Panc1 (cell line): ENCODE data around the gene ADPRH. TPM values are rescaled to one million over a fixed set of nuclear protein-coding genes. Genes with fewer than 3 reads are reported as not detected.

ENCODE experiments used
- ATAC-seq: fragments of 200-7000 bp; cut with Tn5 transposase; 2 replicates; pipeline ENCODE4 v1.9.1; 2020; ENCODE audit warnings: mild to moderate bottlenecking, moderate library complexity
- BruUV-seq: library from RNA; stranded (reverse); fragments of 400-500 nt; replicated peaks from 2 replicates; lab custom pipeline; 2021; lab: Mats Ljungman, UMichigan
- CTCF ChIA-PET: fragments of 300-600 bp; sonication (Branson Sonifier 250); formaldehyde crosslinking; loops from one replicate; lab custom pipeline; 2022; ENCODE audit warnings: antibody characterized with exemption; lab: Charles Lee
- POLR2A ChIA-PET: fragments of 300-600 bp; sonication (Branson Sonifier 250); formaldehyde crosslinking; loops from one replicate; lab custom pipeline; 2022; ENCODE audit warnings: antibody characterized with exemption; lab: Charles Lee
- DNase-seq: peaks from one replicate; pipeline ENCODE4 v3.0.0-alpha.2; 2010; ENCODE audit warnings: low read depth, low spot score
- H3K27ac ChIP-seq: 2 replicates; pipeline ENCODE4 v1.5.1; 2011; ENCODE audit warnings: mild to moderate bottlenecking, low read length, inconsistent platforms
- H3K27me3 ChIP-seq: fragments of 200-500 bp; sonication (Bioruptor generic); 2 replicates; pipeline ENCODE4 v1.6.0; 2014; ENCODE audit warnings: low read length, inconsistent platforms; ENCODE audit not compliant: control insufficient read depth, insufficient read depth
- H3K36me3 ChIP-seq: fragments of 200-500 bp; sonication (Bioruptor generic); 2 replicates; pipeline ENCODE4 v1.5.1; 2014; ENCODE audit warnings: inconsistent platforms, mild to moderate bottlenecking, low read length, moderate library complexity; ENCODE audit not compliant: control insufficient read depth, insufficient read depth
- H3K4me1 ChIP-seq: 2 replicates; pipeline ENCODE4 v1.5.1; 2011; ENCODE audit warnings: inconsistent platforms, mild to moderate bottlenecking, low read length, moderate library complexity; ENCODE audit not compliant: control insufficient read depth, insufficient read depth
- H3K4me3 ChIP-seq, 2 experiments: 2 replicates each; pipeline ENCODE4 v1.5.1; 2011 to 2012; ENCODE audit warnings: low read depth in 2 of 2, low read length in 2 of 2, mild to moderate bottlenecking in 2 of 2, inconsistent platforms in 1 of 2, moderate library complexity in 1 of 2
- H3K9me3 ChIP-seq: fragments of 200-500 bp; sonication (Bioruptor generic); 2 replicates; pipeline ENCODE4 v1.5.1; 2014; ENCODE audit warnings: low read depth, mild to moderate bottlenecking, inconsistent platforms, low read length, moderate library complexity; ENCODE audit not compliant: control insufficient read depth, insufficient read depth
- CTCF ChIP-seq: fragments of 450-650 bp; IDR thresholded peaks from 2 replicates; pipeline ENCODE4 v1.5.1; 2017; ENCODE audit warnings: mild to moderate bottlenecking
- POLR2AphosphoS5 ChIP-seq: IDR thresholded peaks from 2 replicates; pipeline ENCODE4 v1.6.1; 2012; ENCODE audit warnings: mild to moderate bottlenecking, low read depth, low read length, moderate library complexity
- REST ChIP-seq, 2 experiments: IDR thresholded peaks; 2 replicates each; pipeline ENCODE4 v1.6.1; 2011 to 2012; ENCODE audit warnings: low read depth in 2 of 2, control low read depth in 1 of 2, low read length in 1 of 2, mild to moderate bottlenecking in 1 of 2, moderate library complexity in 1 of 2; ENCODE audit not compliant: insufficient read depth in 1 of 2
- SIN3A ChIP-seq: IDR thresholded peaks from 2 replicates; pipeline ENCODE4 v1.6.1; 2012; ENCODE audit warnings: low read depth, mild to moderate bottlenecking, low read length, moderate library complexity, borderline replicate concordance; ENCODE audit not compliant: insufficient read depth
- TCF7L2 ChIP-seq: IDR thresholded peaks from 2 replicates; pipeline ENCODE4 v1.6.1; 2011; ENCODE audit warnings: mild to moderate bottlenecking, low read depth, low read length, inconsistent platforms
- in situ Hi-C: cut with HindIII; loops from 2 replicates; pipeline ENCODE4 v1.10.0; 2016; ENCODE audit warnings: low sequenced_read_pairs, low pct_unique_long_range_greater_than_20kb
- intact Hi-C: fragments of 100-400 bp; cut with micrococcal nuclease; formaldehyde crosslinking; loops from one replicate; pipeline ENCODE4 v1.10.0; 2022; ENCODE audit not compliant: unreplicated experiment
- total RNA-seq: library from RNA; stranded (reverse); gene quantifications from one replicate; pipeline ENCODE4 v1.2.1, GENCODE V29; 2021; ENCODE audit not compliant: unreplicated experiment

The ADPRH gene
- total RNA-seq, 1 experiment from 2014 or later: 7.8 TPM

GRCh38 chr3:119569156-119569555, 10.1 kb upstream of the ADPRH start:
- intact Hi-C loops (loop anchor here (10.0 kb wide), 1 partner anchor 684 kb away; no protein-coding TSS in a partner anchor), in situ Hi-C loops (no loop called here)
- DNase-seq (no peak), ATAC-seq (no peak)
- TF ChIP-seq REST (IDR thresholded peaks at IDR 0.05; ENCODE audit: insufficient read depth in 1 of 2, low read depth in 2 of 2, low read length in 1 of 2): no peak
- TF ChIP-seq CTCF: no peak
- TF ChIP-seq SIN3A: no peak
- H3K27me3 ChIP-seq: peaks cover 5% of the 10 kb centered on the region
- H3K4me3 ChIP-seq: no peak overlapping the region
- no TSS peak for BruUV-seq
- H3K27ac ChIP-seq: no peak overlapping the region
- H3K36me3 ChIP-seq: no peaks in the 10 kb centered on the region
- ChIA-PET CTCF (no interaction called here), POLR2A (no interaction called here)
- H3K9me3 ChIP-seq: no peaks in the 10 kb centered on the region
- H3K4me1 ChIP-seq: no peaks in the 10 kb centered on the region

GRCh38 chr3:119570229-119570628, 9.1 kb upstream of the ADPRH start:
- in situ Hi-C loops: no loop called here
- no peak for DNase-seq
- intact Hi-C loops: no loop called here
- ChIA-PET POLR2A (no interaction called here), CTCF (no interaction called here)
- Histone ChIP-seq H3K27ac (no peak overlapping the region), H3K36me3 (no peaks in the 10 kb centered on the region), H3K4me3 (no peak overlapping the region), H3K4me1 (no peaks in the 10 kb centered on the region), H3K9me3 (no peaks in the 10 kb centered on the region), H3K27me3 (peaks cover 5% of the 10 kb centered on the region)
- no peak for TF ChIP-seq POLR2AphosphoS5
- no peak for TF ChIP-seq TCF7L2
- TF ChIP-seq SIN3A: no peak
- no peak for TF ChIP-seq REST (IDR thresholded peaks at IDR 0.05; ENCODE audit: insufficient read depth in 1 of 2, low read depth in 2 of 2, low read length in 1 of 2)
- TF ChIP-seq CTCF: no peak
- no TSS peak for BruUV-seq
- no peak for ATAC-seq
